ENCODE results near the gene ABHD8. TPM values are rescaled to one million over a fixed set of nuclear protein-coding genes. Genes with fewer than 3 reads are reported as not detected.
"Not testable (repeated sequence)": the region's sequence is repeated elsewhere in the genome, so short reads cannot be mapped to it uniquely, and the experiment has no call there.

ABHD8 gene
- polyA plus RNA-seq, 1 donor from 2014 or later, result 8.5 TPM

DNA sequence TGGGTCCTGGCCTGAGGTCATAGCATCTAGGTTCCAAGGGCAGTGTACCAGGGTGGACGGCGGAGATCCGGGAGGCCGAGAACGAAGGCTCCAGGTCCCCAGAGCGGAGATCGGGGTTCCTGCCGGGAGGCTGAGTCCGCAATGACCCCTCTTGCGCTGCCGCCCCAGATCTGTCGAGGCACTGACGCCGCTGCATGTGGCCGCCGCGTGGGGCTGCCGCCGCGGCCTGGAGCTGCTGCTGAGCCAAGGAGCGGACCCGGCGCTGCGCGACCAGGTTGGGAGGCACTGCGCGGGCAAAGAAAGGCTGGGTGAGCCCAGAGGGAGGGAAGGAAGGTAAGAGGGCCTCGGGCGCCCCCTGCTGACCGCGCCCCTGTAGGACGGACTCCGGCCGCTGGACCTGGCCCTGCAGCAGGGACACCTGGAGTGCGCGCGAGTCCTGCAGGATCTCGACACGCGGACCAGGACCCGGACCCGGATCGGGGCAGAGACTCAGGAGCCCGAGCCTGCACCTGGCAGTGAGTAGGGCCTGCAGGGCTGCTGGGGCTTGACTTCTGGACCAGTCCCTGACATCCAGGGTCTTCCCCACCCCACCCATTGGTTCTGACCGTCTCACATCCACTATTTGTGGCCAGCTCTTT, 20.6 kb downstream of the ABHD8 start:
- no peaks in the 10 kb centered on the region for H3K36me3 Mint-ChIP-seq
- no peaks in the 10 kb centered on the region for H3K27me3 Mint-ChIP-seq
- H3K27ac Mint-ChIP-seq, result peak overlapping the region in 1 of 3 donors; percentile 90
- H3K4me1 Mint-ChIP-seq, result peaks cover 0 to 4% (median 0%) of the 10 kb centered on the region in 3 donors
- peak overlapping the region; percentile 83 to 93 (median 90) for H3K4me3 Mint-ChIP-seq
- no peaks in the 10 kb centered on the region for H3K9me3 Mint-ChIP-seq

- Mint-ChIP-seq H3K9me3 (no peaks in the 10 kb centered on the region), H3K27me3 (no peaks in the 10 kb centered on the region), H3K4me3 (peak within 1 kb of the TSS; percentile 83 to 93 (median 90)), H3K36me3 (no peaks in the 10 kb centered on the region), H3K27ac (peak within 1 kb of the TSS in 2 of 3 donors; percentile 53 to 90), H3K4me1 (peaks cover 0 to 4% (median 0%) of the 10 kb centered on the region in 3 donors)
Observed at GRCh38 chr19:17281391-17282304, 21.6 kb downstream of the ABHD8 start, which contains the start of gene ANKLE1. Gene ANKLE1, plus strand, starts transcription at chr19:17281901. Its CDS starts 20 bp downstream, at chr19:17281921.

DNA sequence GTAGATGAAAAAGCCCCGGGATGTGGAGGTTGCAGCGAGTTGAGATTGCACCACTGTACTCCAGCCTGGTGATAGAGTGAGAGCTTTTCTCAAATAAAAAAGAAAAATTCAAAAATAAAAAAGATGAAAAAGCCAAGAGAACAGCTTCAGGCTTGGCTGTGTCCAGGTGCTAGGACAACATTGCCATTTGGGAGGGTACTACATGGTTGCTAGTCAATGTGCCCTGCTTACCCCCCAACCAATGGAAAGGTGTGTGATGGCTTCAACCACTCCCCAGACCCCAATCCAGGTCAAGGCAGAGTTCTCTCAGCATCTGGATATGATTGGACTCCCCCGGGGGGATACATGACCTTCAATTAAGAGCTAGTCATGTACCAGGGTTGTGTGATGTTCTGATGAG, 23.8 kb downstream of the ABHD8 start:
- no peaks in the 10 kb centered on the region for H3K9me3 Mint-ChIP-seq

GRCh38 chr19:17275441-17276175, 27.6 kb downstream of the ABHD8 start:
- H3K4me1 Mint-ChIP-seq, result peaks cover 0 to 3% (median 0%) of the 10 kb centered on the region in 3 donors
- H3K27me3 Mint-ChIP-seq, result no peaks in the 10 kb centered on the region
- H3K9me3 Mint-ChIP-seq, result no peaks in the 10 kb centered on the region
- H3K27ac Mint-ChIP-seq, result no peak overlapping the region
- H3K4me3 Mint-ChIP-seq, result no peak overlapping the region
- peaks cover 7% of the 10 kb centered on the region for H3K36me3 Mint-ChIP-seq

More for the DNA sequence above, 23.8 kb downstream of the ABHD8 start:
- peaks cover 5% of the 10 kb centered on the region for H3K36me3 Mint-ChIP-seq
- no peaks in the 10 kb centered on the region for H3K27me3 Mint-ChIP-seq
- H3K4me3 Mint-ChIP-seq, result peak overlapping the region in 1 of 4 donors; percentile 65
- no peak overlapping the region for H3K27ac Mint-ChIP-seq
- H3K4me1 Mint-ChIP-seq, result peaks cover 0 to 4% (median 0%) of the 10 kb centered on the region in 3 donors

- not testable (repeated sequence) for H3K4me3 Mint-ChIP-seq, H3K9me3 Mint-ChIP-seq, H3K27me3 Mint-ChIP-seq, H3K27ac Mint-ChIP-seq, H3K36me3 Mint-ChIP-seq, H3K4me1 Mint-ChIP-seq
Observed at GRCh38 chr19:17274892-17275291, 28.3 kb downstream of the ABHD8 start.

GRCh38 chr19:17268754-17269153, 34.5 kb downstream of the ABHD8 start:
- no peaks in the 10 kb centered on the region for H3K9me3 Mint-ChIP-seq
- peak overlapping the region in 2 of 4 donors; percentile 44 to 60 for H3K4me3 Mint-ChIP-seq
- H3K36me3 Mint-ChIP-seq, result peaks cover 2% of the 10 kb centered on the region
- peaks cover 7 to 18% (median 13%) of the 10 kb centered on the region in 3 donors for H3K4me1 Mint-ChIP-seq
- H3K27me3 Mint-ChIP-seq, result no peaks in the 10 kb centered on the region
- H3K27ac Mint-ChIP-seq, result peak overlapping the region in 1 of 3 donors; percentile 31

- no peaks in the 10 kb centered on the region for H3K36me3 Mint-ChIP-seq
Observed at GRCh38 chr19:17266975-17267788, 36.0 kb downstream of the ABHD8 start, which contains the start of gene BABAM1. Gene BABAM1, plus strand, starts transcription at chr19:17267443. Its CDS starts 1,364 bp downstream, at chr19:17268807.

DNA sequence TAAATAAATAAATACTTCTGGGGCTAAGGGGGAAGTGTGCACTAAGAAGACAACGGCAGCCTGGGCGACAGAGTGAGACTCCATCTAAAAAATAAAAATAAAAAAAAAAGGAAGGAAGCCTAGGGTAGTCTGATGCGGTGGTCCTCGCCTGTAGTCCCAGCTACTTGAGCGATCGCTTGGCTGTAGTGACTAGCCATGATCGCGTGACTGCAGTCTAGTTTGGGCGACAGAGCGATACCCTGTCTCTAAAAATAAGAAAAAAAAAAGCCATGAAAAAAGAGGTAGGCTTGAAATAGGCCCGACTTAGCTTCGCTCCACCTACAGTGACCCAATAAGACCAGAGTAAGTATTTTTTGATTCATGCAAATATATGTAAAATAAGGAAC, 36.6 kb downstream of the ABHD8 start:
- Mint-ChIP-seq H3K4me1 (peaks cover 7 to 18% (median 13%) of the 10 kb centered on the region in 3 donors), H3K27ac (peak overlapping the region; percentile 83 to 94 (median 84)), H3K27me3 (no peaks in the 10 kb centered on the region), H3K36me3 (no peaks in the 10 kb centered on the region), H3K9me3 (no peaks in the 10 kb centered on the region), H3K4me3 (peak overlapping the region; percentile 83 to 93 (median 87))

More at GRCh38 chr19:17266975-17267788, 36.0 kb downstream of the ABHD8 start, which contains the start of gene BABAM1:
- Mint-ChIP-seq H3K27me3 (no peaks in the 10 kb centered on the region), H3K27ac (peak within 1 kb of the TSS; percentile 83 to 94 (median 84)), H3K4me3 (peak within 1 kb of the TSS; percentile 83 to 93 (median 87)), H3K4me1 (peaks cover 7 to 18% (median 13%) of the 10 kb centered on the region in 3 donors), H3K9me3 (no peaks in the 10 kb centered on the region)

GRCh38 chr19:17266026-17266425, 37.2 kb downstream of the ABHD8 start:
- H3K36me3 Mint-ChIP-seq, result no peaks in the 10 kb centered on the region
- peak overlapping the region in 2 of 3 donors; percentile 43 to 84 for H3K27ac Mint-ChIP-seq
- peaks cover 7 to 19% (median 10%) of the 10 kb centered on the region in 3 donors for H3K4me1 Mint-ChIP-seq
- no peaks in the 10 kb centered on the region for H3K9me3 Mint-ChIP-seq
- no peaks in the 10 kb centered on the region for H3K27me3 Mint-ChIP-seq
- peak overlapping the region in 1 of 4 donors; percentile 89 for H3K4me3 Mint-ChIP-seq

DNA sequence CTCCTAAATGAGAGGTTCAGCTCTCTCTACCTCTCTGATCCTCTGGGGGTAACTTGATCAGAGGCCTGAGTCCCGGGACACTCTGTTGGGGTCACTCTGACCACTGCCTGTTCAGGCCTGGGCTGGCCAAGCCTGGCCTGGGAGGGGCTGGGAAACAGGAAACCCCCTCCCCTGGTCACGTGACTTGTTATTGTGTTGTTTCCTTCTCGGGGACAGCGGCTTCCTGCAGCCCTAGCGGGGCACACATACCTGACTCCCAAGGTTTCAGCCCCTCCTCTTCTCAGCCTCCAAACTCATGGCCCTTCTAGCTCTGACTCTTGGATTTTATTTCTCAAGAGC, 38.6 kb downstream of the ABHD8 start, which contains the start of gene USHBP1:
TSS of gene USHBP1 (minus strand) at position 105 of the 339 bp plus-strand sequence. CDS start 446 bp downstream, outside the sequence.
- Mint-ChIP-seq H3K4me3 (peak within 1 kb of the TSS in 1 of 4 donors; percentile 5), H3K9me3 (no peaks in the 10 kb centered on the region), H3K4me1 (peaks cover 10 to 22% (median 14%) of the 10 kb centered on the region in 3 donors), H3K36me3 (no peaks in the 10 kb centered on the region), H3K27me3 (no peaks in the 10 kb centered on the region), H3K27ac (peak within 1 kb of the TSS; percentile 20 to 43 (median 28))

GRCh38 chr19:17263712-17264640, 39.2 kb downstream of the ABHD8 start:
- H3K27me3 Mint-ChIP-seq, result no peaks in the 10 kb centered on the region
- H3K27ac Mint-ChIP-seq, result peak overlapping the region in 2 of 3 donors; percentile 20 to 28
- no peak overlapping the region for H3K4me3 Mint-ChIP-seq
- no peaks in the 10 kb centered on the region for H3K36me3 Mint-ChIP-seq
- H3K4me1 Mint-ChIP-seq, result peaks cover 10 to 22% (median 14%) of the 10 kb centered on the region in 3 donors
- no peaks in the 10 kb centered on the region for H3K9me3 Mint-ChIP-seq

DNA sequence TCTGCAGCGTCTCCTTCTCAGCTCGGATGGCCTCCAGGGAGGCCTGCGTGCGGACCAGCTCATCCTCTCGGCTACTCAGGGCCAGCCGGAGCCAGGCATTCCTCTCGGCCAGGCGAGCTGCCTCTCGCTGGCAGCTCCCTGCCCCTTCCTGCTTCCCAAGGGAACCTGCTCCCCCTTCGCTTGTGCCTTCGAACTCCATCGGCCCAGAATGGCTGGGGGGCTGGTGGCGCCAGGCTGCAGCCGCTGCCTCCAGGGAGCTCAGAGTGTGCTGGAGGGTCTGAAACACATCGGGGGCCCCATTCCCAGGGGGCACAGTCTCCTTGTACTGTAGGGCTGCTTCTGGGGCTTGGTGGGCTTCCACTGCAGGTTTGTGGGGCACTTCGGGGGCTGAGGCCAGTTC, 40.7 kb downstream of the ABHD8 start:
- no peaks in the 10 kb centered on the region for H3K36me3 Mint-ChIP-seq
- H3K4me3 Mint-ChIP-seq, result peak overlapping the region in 1 of 4 donors; percentile 65
- H3K27me3 Mint-ChIP-seq, result no peaks in the 10 kb centered on the region
- no peaks in the 10 kb centered on the region for H3K9me3 Mint-ChIP-seq
- peaks cover 10 to 17% (median 10%) of the 10 kb centered on the region in 3 donors for H3K4me1 Mint-ChIP-seq
- no peak overlapping the region for H3K27ac Mint-ChIP-seq

DNA sequence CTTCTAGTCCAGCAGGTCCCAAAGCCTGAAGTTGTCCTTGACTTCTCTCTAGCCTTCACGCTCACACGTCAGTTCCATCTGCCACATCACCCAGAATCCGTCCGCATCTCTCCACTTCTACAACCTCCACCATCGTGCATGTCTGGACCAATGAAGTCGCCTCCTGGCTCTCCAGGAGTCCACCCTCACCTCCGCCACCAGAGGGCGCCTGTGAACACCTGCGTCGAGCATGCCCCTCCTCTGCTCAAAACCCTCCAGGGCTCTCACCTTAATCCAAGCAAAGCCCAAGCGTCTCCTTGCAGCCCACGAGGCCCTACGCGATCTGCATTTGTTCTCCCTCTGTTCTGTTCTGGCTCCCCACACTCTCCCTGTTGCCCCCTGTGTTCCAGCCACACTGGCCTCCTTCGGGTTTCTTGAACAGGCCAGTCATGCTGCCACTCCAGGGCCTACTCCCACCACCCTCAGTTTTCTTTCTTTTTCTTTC, 42.3 kb downstream of the ABHD8 start:
- H3K9me3 Mint-ChIP-seq, result no peaks in the 10 kb centered on the region
- H3K27ac Mint-ChIP-seq, result no peak overlapping the region
- no peaks in the 10 kb centered on the region for H3K27me3 Mint-ChIP-seq
- no peaks in the 10 kb centered on the region for H3K36me3 Mint-ChIP-seq
- H3K4me3 Mint-ChIP-seq, result no peak overlapping the region
- peaks cover 4 to 7% (median 4%) of the 10 kb centered on the region in 3 donors for H3K4me1 Mint-ChIP-seq

Measured in IgD-negative memory B cell (primary cell).